Amniotic stem cell (primary cell): ENCODE measurements around the gene PLEKHA5.
"Not testable (repeated sequence)": the region's sequence is repeated elsewhere in the genome, so short reads cannot be mapped to it uniquely, and the experiment has no call there.

ENCODE experiments used
- DNase-seq: peaks from one replicate; lab custom pipeline; 2025; lab: John Stamatoyannopoulos, UW

The PLEKHA5 gene

DNA sequence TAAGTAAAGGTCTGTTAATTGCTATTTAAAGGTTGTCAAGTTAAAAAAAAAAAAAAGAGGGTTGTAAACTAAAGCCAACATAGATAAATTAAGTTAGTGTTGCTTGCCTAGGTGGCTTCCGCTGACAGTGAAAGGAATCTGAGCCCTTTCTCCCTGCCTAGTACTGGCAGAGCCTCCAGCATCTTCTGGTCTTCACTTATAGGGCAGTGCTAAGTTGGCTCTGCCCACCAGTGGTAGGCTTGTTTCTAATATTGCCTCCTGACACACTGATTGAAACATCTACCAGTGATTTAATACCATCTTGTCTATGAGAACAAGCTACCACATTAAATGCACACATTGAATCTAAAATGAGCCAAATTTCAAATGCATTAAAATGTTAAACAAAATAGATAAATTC is 39.7 kb downstream of the PLEKHA5 start:
- no peak for DNase-seq

DNA sequence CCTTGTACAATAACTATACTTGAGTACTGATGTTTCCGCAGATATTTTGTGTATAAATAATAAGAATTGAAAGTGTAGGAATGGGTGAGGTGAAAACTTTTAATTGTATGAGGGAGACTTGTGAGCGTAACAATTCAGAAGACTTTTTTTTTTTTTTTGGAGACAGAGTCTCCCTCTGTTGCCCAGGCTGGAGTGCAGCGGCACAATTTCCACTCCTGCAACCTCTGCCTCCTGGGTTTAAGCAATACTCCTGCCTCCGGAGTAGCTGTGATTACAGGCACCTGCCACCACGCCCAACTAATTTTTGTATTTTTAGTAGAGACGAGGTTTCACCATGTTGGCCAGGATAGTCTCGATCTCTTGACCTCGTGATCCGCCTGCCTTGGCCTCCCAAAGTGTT is 40.8 kb downstream of the PLEKHA5 start:
- not testable (repeated sequence) for DNase-seq

DNA sequence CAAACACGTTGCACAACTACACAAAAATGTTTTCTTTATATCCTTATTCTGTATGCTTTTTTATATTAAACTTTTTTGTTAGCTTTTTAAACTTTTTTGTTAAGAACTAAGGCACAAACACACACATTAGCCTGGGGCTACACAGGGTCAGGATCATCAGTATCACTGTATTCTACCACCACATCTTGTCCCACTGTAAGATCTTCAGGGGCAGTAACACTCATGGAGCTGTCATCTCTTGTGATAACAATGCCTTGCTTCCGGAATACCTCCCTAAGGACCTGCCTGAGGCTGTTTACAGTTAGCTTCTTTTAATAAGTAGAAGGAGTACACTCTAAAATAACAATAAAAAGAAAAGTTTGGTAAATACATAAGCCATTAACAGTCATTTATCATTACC is 42.2 kb downstream of the PLEKHA5 start:
- DNase-seq = no peak

DNA sequence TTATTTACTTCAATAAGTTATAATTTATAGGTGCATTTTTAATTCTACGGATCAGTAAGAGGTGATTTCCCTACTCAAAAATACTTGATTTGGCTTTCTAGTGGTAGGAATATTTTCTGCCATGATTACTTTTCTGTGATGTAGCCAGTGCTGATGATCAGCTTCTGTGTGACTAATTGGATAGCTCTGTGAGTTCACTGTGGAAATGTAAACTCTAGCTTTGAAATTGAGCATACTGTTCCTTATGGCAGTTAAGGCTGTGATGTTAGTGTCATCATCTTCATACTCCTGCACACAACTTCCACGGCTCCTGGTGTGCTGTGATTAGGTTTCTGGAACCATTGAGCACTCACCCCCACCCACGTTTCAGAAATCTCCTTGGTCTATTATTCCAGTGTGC is 48.2 kb downstream of the PLEKHA5 start:
- no peak for DNase-seq

DNA sequence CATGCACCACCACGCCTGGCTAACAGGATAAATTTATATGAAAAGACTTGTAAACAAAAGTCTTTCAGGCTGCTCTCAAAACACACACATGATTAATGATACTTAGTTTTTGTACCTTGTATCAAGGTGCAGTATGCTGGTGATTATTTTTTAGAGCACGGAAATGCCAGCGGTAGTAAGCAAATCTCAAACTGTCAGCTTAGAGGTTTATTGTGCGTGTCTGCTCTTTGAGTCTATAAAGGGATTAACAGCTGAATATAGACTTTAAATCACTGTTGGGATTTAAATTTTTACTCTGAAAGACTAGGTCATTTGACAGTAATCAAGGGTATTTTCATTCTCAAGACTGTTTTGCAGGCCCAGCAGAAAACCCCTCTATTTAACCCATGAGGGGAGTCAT is 50.5 kb downstream of the PLEKHA5 start:
- no peak for DNase-seq

DNA sequence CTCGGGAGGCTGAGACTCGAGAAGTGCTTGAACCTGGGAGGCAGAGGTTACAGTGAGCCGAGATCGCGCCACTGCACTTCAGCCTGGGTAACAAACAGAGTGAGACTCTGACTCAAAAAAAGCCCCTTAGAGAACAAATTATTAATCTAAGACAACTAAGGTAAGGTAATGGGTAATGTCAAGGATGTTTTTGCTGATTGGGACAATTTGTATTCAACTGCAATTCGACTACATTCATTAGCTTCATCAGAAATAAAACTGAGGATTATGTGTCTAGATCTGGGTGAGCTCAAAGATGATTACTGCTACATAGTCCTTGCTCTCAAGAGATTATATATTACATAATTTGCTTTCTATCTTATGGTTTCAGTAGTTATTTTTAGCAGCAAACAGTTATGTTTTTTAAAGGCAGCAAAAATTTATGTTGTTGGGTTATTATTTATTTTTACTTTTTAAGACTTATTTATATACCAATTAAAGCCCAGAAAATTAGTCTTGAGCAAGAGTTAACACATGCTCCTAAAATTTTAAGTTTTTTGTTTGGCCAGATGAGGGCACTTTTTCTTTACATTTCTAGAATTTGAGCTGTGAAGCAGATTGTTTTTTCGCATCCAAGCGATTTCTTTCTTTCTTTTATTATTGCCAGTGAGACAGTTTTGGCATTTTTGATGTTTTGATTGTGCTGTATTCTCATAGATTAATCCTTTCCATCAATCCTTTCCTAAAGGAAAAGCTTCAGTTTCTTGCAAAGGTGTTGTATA is 52.3 kb downstream of the PLEKHA5 start:
- DNase-seq = no peak

DNA sequence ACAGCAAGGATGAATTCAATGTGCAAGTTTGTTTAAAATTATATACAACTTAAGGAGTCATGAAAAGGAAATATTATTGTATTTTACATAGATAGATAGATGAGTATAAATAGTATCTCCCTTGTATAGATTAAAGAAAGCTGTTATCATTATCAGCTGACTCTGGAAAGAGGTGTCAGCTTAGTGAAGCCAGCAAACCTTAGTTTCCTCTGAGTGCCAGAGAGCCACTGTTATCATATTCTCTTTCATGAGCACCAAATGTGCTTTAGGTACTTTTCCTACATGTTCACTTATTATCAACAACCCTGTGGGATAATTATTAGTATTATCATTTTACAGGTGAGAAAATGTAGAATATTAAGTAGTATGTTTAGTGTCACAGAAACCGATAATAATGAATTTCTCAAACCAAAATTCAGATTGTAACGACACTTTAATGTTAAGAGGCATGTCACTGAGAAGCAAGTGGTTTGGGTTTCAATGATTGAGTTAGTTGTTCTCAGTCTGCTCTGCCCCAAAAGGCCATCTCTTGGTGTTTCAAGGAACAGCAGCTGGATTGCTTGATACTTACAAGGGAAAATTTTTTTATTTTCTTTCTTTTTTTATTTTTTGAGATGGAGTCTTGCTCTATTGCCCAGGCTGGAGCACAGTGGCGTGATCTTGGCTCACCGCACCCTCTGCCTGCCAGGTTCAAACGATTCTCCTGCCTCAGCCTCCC is 53.7 kb downstream of the PLEKHA5 start:
- DNase-seq = no peak

DNA sequence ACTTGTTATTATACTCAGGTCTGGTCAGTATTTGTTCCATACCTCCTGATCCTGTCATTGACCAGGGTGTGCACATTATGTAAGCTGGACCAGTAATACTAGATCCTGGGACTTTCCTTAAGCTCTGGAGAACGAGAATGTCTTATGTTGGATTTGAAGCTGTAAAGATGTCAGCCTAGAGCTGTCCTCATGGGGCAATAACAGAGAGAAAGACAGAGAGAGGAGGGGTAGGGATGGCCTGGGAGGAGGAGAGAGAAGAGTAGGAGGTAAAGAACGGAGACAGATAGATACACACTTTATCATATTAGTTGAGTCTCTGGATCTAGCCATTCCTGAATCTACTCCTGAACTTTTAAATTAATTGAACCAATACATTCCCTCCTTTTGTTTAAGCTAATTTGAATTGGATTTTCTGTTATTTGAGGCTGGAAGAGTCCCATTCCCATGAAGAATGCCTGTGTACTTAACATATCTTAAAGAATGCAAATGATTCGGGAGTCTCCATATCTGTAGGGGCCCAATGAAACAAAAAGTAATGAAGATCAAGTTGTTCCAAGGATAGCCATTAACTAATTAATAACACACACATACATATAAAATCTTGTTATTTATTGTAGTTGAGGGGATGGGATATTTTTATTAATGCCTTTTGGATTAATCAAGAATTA is 55.9 kb downstream of the PLEKHA5 start:
- DNase-seq = no peak

DNA sequence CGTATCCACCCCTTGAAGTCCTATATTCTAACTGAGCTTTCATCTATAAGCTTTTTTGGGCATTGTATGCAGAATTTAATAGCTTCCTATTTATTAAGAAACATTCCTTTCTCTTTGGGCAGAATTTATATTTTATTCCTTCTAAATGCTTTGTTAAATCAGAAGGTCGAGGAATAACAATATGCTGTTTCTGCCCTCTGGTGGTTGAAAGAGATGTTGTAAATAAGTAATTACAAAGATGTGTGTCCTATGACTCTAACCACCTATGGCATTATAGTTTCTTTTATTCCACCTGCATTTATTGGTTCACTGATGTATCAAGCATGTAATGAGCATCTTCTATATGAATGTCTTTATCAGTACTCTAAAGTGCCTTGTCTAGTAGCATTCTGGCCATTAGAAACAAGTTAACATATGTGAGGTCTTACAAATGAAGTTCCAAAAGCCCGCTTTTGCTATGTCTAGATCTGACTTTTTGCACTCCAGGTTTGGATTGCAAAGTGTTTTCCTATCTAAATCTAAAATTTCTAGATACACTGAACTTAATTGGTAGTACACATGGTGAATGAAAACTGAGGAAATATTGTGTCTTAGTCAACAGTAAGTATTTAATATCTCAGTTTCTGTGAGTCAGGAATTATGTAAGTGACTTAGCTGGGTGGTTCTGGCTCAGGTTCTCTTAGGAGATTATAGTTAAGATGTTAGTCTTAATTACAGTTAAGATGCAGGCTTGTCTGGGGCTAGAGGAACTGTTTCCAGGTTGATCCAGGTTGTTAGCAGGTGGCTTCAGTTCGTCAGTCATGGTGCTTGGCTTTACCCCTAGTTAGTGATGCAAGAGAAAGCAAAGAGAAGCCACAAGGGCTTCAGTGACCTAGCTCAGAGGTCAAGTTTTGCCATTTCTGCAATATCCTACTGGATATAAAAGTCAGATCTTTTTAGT is 57.5 kb downstream of the PLEKHA5 start:
- peak; percentile 30 for DNase-seq

DNA sequence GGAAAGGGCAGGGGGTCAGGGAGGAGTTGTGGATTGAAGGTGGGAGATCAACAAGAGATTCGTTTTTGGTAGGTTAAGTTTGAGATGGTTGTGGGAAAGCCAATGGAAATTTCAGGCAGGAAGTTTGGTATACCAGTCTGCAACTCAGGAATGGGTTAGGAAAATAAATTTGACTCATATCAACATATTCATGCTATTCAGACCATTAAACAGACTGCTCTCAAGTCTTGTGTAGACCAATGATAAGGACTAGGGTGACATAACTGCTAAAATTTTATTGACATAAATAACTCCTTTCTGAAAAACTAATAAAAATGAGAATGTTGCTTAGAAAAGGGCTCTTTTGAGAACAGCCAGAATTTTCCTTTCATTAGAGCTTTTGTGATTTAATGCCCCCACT is 60.0 kb downstream of the PLEKHA5 start:
- DNase-seq = no peak

DNA sequence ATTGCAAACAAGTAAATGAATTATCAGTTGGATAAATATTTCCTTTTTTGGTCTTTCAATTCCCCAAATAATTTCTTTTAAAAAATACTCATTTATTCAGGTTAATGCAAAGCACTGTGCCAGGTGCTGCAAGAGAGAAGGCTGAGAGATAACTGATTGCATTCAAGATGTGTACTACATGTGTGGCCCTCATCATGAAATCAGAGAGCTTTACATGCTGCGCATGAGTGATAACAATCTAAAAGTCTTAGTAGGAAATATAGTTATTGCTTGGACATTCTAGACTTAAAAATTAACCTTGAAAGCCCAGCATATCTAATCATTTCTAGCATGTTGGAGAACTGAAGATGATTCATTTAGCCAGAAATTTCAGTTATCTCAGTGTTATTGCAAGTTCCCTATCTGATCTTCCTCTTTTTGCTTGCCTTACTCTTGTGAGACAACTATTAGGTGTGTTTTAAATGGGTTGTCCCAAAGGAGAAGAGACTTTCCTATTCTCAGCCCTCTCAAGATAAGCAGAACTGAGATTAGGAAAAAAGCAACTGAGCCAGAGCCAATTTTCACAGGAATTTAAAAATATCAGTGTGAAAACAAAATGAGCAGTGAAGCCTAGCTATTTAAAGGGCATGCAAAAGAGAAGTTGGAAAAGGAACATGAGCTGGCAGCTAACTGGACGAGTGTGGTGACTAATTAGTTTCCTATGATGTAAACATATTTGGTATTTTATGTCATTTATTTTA is 60.9 kb downstream of the PLEKHA5 start:
- peak; percentile 29 for DNase-seq

DNA sequence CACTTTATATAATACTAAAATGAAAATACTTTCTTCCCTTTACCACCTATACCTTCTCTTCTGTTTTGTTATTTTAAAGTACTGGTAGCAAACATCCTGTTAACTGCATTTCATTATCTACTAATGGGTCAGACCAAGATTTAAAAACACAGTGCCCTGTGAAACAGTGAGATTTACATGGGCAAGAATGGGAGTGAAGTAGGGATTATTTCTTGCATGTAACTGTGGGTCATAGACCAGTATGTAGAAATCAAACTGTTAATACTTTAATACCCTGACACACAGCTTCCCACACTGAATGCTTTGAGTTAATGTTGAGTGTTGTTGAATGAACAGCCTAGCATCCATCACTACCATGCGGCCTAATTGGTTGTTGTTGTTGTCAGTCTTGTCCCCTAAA is 61.6 kb downstream of the PLEKHA5 start:
- DNase-seq = no peak

DNA sequence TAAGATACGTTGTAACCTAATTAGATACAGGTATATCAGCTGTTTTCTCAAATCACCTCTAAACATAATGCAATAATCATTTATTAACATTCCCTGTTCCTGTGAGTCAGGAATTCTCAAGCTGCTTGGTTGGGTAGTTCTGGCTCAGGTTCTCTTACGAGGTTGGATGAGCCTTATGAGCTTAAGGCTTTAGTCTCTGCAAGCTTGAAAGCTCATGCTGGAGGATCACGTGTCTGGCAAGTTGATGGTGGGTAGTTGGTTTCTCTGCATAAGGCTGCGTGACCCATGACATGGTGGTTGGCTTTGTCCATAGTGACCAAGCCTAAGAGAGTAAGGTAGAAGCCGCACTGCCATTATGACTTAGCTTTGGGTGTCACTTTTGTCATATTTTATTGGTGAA is 62.0 kb downstream of the PLEKHA5 start:
- no peak for DNase-seq

DNA sequence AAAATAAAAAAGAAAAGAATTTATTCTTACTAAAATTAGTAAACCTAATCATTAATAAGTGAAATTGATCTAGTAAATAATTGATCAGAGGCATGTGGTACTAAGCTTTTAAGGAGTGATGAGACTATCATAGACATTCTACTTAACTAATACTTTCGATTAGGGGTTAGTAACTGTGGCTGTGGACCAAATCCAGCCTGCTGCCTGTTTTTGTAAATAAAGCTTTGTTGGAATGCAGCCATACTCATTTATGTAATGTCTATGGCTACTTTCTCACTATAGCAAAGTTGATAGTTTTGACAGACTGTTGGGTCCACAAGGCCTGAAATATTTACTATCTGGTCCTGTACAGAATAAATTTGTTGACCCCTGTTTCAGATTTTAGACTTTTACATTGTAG is 63.2 kb downstream of the PLEKHA5 start:
- DNase-seq = no peak

DNA sequence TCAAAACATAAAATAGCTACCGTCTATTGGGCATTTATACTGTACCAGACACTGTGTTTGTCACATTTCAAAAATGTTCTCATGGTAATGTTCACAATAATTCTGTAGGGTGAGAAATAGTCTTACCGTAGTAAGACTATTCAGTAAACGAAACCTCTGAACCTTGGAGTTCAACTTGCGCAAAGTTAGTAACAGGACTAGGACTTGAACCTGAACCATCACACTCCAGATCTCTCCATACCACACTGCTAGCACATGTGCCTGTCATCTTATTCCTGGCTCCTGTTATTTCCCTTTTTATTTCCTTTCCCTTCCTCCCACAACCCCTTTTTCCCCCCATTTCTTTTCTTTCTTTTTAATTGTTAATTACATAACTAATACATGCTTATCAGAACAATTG is 65.4 kb downstream of the PLEKHA5 start:
- DNase-seq = no peak

DNA sequence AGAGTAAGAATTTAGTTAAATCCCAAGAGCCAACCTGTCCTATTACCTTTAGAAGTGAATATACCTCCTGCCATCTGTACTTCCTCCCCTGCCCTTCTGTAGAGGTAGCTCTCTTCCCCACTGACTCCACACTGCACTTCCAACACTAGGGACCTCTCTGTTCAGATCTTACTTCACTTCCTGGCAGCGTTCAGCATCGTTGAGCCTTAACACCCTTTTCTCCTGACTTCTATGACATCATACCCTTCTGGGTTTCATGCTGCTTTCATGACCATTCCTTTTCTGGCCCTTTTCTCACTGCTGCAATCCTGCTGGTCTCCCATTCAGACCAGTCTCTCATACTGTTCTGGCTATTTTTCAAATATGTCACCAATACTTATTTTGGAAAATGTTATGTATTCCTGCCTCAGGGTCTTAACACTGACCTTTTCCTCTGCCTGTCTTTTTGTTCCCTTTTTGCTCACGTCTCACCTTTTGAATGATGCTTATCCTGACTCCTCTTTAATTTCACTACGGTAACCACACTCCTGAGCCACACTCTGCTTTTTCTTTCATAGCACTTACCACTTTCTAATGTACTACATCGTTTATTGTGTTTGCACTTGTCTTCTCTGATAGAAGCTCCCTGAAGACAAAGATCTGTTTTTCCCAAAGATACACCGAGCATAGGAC is 67.6 kb downstream of the PLEKHA5 start:
- DNase-seq = no peak

DNA sequence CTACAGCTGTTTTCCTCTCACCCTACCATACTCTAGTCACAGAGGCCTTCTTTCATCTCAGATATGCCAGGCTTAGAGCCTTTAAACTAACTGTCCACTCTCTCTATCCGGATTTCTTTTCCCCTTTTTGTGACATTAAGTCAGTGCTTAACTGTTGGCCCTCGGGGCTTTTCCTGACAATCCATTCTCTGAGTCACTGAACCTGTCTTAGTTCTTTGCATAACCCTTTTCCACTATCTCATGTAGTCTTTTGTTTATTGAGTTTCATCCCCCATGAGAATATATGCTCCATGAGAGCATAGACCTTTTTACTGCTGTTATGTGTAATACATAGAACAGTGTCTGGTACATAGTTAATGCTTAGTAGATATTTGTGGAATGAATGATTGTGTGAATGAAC is 68.7 kb downstream of the PLEKHA5 start:
- peak; percentile 61 for DNase-seq

DNA sequence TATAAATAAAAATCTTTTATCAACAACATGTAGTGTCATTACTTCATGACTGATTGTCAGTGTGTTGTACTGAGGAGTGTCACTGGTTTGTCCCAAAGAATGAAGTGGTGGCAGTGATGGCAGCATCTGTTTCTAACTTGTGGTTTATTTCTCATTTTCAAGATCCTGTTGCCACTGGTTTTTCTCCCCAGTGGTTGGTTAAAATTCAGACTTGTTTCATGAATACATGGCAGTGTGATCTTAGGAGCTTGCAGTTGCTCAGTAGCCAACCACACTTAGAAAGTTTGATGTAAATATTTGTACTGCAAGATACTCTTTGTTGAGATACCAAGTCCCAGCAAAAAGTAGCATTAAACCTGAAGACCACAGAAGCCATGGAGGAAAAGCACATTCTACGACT is 69.8 kb downstream of the PLEKHA5 start:
- no peak for DNase-seq

DNA sequence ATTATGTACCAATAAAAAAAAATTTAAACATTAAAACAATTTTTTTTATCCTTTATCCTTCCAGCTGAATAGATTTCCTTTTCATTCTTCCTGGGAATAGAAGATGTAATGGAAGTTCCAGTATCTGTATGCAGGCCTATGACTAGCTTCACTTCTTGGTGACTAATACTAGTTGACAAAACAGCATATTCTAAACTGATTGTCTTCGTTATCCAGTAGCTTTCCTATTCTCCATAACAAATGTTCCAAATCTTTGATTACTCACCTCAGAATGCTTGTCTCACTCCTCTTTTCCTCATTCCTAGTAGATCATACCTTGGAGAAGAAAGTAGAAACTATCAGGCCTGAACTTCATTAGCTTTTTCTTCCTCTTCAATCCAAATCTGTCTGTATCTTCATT is 70.7 kb downstream of the PLEKHA5 start:
- no peak for DNase-seq

DNA sequence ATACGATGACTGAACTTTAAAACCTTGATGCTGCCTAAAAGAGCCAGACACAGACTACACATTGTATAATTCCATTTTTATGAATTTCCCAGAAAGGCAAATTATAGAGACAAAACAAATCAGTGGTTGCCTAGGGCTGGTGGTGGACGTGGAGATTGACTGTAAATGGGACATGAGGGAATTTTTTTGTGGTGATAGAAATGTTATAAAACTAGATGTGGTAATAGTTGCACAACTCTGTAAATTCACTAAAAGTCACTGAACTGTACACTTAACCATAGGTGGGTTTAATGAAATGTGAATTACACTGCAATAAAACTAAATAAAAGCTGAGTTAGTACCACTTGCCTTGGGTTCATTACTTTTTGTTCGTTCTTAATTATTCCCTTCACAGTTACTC is 72.1 kb downstream of the PLEKHA5 start:
- DNase-seq = no peak

DNA sequence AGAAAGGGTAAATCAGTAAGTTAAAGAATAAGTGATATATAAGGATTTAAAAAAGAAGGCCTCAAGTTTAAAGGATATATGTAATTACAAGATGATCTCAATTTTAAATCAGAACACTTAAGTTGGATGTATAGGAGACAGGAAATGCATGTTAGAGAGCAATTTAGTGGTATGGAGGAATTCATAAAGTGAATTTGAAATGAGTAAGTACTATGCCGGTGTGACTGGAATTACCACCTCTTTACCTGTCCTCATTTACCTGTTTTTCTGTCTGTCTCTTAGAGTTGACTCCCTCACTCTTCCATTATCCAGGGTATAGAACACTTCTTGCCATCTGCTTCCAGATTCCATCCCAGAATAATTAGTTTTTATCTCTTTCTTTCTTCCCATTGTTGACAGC is 73.5 kb downstream of the PLEKHA5 start:
- DNase-seq = no peak
